H1 (cell line): Measurements from ENCODE around the gene NUDT3. TPM values are rescaled to one million over a fixed set of nuclear protein-coding genes. Genes with fewer than 3 reads are reported as not detected.

ENCODE experiments used
- CTCF ChIA-PET: fragments of 300-600 bp; sonication (Branson Sonifier 250); formaldehyde crosslinking; loops from one replicate; lab custom pipeline; 2021; ENCODE audit not compliant: partially characterized antibody; lab: Charles Lee
- POLR2A ChIA-PET: fragments of 300-600 bp; sonication (Branson Sonifier 250); formaldehyde crosslinking; loops from one replicate; lab custom pipeline; 2021; ENCODE audit warnings: inconsistent platforms; ENCODE audit not compliant: partially characterized antibody; lab: Charles Lee
- DNase-seq, 2 experiments: peaks; one replicate each; pipeline versions ENCODE4 v3.0.0 to v3.0.0-alpha.2; 2010 to 2022; ENCODE audit warnings: low spot score in 2 of 2, low read depth in 1 of 2, mixed read lengths in 1 of 2
- FAIRE-seq: peaks from 2 replicates; lab custom pipeline; 2011; peaks lifted over from hg19 to GRCh38; lab: Jason Lieb, UNC
- H2AFZ ChIP-seq: 2 replicates; pipeline ENCODE4 v1.8.1; 2012; ENCODE audit warnings: low read length, inconsistent platforms
- H2AK5ac ChIP-seq: 2 replicates; pipeline ENCODE4 v1.6.1; 2013; ENCODE audit warnings: low read depth, low read length
- H2BK120ac ChIP-seq: replicated peaks from 2 replicates; pipeline ENCODE3; 2013; ENCODE audit warnings: low read depth, low read length, inconsistent platforms
- H2BK12ac ChIP-seq: 2 replicates; pipeline ENCODE4 v1.6.1; 2013; ENCODE audit warnings: low read depth, low read length
- H2BK15ac ChIP-seq: 2 replicates; pipeline ENCODE4 v1.6.1; 2013; ENCODE audit warnings: low read length
- H2BK20ac ChIP-seq: 2 replicates; pipeline ENCODE4 v1.6.1; 2013; ENCODE audit warnings: low read length
- H2BK5ac ChIP-seq: 2 replicates; pipeline ENCODE4 v1.6.1; 2013; ENCODE audit warnings: low read depth, low read length
- H3K14ac ChIP-seq: 2 replicates; pipeline ENCODE4 v1.6.1; 2013; ENCODE audit warnings: inconsistent platforms; ENCODE audit not compliant: insufficient read length
- H3K18ac ChIP-seq: 2 replicates; pipeline ENCODE4 v1.6.1; 2013; ENCODE audit warnings: low read length; ENCODE audit errors: extremely low read depth
- H3K23ac ChIP-seq: 2 replicates; pipeline ENCODE4 v1.6.1; 2013; ENCODE audit warnings: inconsistent platforms; ENCODE audit not compliant: insufficient read length
- H3K23me2 ChIP-seq: 2 replicates; pipeline ENCODE4 v1.6.1; 2013; ENCODE audit warnings: low read depth, low read length
- H3K27ac ChIP-seq: 2 replicates; pipeline ENCODE4 v1.6.1; 2011; ENCODE audit warnings: low read depth, low read length, inconsistent platforms
- H3K27me3 ChIP-seq, 4 experiments: replicated peaks in 1 of 4; 1 replicate in 1 of 4; 2 replicates in 3 of 4; pipeline versions ENCODE4 v1.6.1 to v1.8.1; 2011 to 2013; ENCODE audit warnings: low read length in 3 of 4, mild to moderate bottlenecking in 3 of 4, inconsistent platforms in 2 of 4, mixed read lengths in 2 of 4, moderate library complexity in 1 of 4; ENCODE audit not compliant: control insufficient read depth in 3 of 4, insufficient read depth in 3 of 4; ENCODE audit errors: extremely low read depth in 1 of 4
- H3K36me3 ChIP-seq, 4 experiments: 2 replicates each; pipeline versions ENCODE4 v1.6.1 to v1.8.1; 2011 to 2013; ENCODE audit warnings: mild to moderate bottlenecking in 4 of 4, low read length in 3 of 4, moderate library complexity in 2 of 4, control low read depth in 1 of 4, inconsistent platforms in 1 of 4; ENCODE audit not compliant: insufficient read depth in 4 of 4, control insufficient read depth in 2 of 4
- H3K4ac ChIP-seq: replicated peaks from 2 replicates; pipeline ENCODE3; 2013; ENCODE audit warnings: low read length, low read depth, mixed read lengths, inconsistent platforms; ENCODE audit not compliant: insufficient read length
- H3K4me1 ChIP-seq, 4 experiments: replicated peaks in 1 of 4; 1 replicate in 1 of 4; 2 replicates in 3 of 4; pipeline versions ENCODE4 v1.6.1 to v1.8.1; 2011 to 2013; ENCODE audit warnings: low read length in 3 of 4, inconsistent platforms in 2 of 4, mixed read lengths in 1 of 4; ENCODE audit not compliant: insufficient read depth in 4 of 4, control insufficient read depth in 3 of 4
- H3K4me2 ChIP-seq, 2 experiments: 2 replicates each; pipeline versions ENCODE4 v1.6.1 to v1.8.1; 2011 to 2013; ENCODE audit warnings: low read depth in 2 of 2, low read length in 2 of 2, control low read depth in 1 of 2, inconsistent platforms in 1 of 2, mild to moderate bottlenecking in 1 of 2; ENCODE audit not compliant: insufficient read depth in 1 of 2
- H3K4me3 ChIP-seq, 4 experiments: fragments of 200-600, 300-600 bp in 1 of 4; sonication (generic), shearing (Covaris generic), sonication (Bioruptor Twin) in 1 of 4; 2 replicates each; pipeline versions ENCODE4 v1.5.1 to v1.8.1; 2011 to 2016; ENCODE audit warnings: low read length in 4 of 4, low read depth in 3 of 4, control low read depth in 2 of 4, inconsistent platforms in 2 of 4, mild to moderate bottlenecking in 2 of 4, mixed read lengths in 1 of 4, moderate library complexity in 1 of 4; ENCODE audit not compliant: insufficient read depth in 2 of 4; ENCODE audit errors: extremely low read depth in 1 of 4
- H3K56ac ChIP-seq: replicated peaks from 2 replicates; pipeline ENCODE3; 2013; ENCODE audit warnings: low read depth, mild to moderate bottlenecking, mixed read lengths, low read length, inconsistent platforms; ENCODE audit not compliant: insufficient read length
- H3K79me1 ChIP-seq: 2 replicates; pipeline ENCODE4 v1.6.1; 2013; ENCODE audit warnings: low read depth, low read length, control low read depth
- H3K79me2 ChIP-seq, 2 experiments: 2 replicates each; pipeline versions ENCODE4 v1.6.1 to v1.8.1; 2012 to 2013; ENCODE audit warnings: low read length in 2 of 2, mild to moderate bottlenecking in 2 of 2, inconsistent platforms in 1 of 2; ENCODE audit not compliant: insufficient read depth in 2 of 2, control insufficient read depth in 1 of 2
- H3K9ac ChIP-seq, 4 experiments: replicated peaks in 1 of 4; 1 replicate in 1 of 4; 2 replicates in 3 of 4; pipeline versions ENCODE4 v1.6.1 to v1.8.1; 2011 to 2013; ENCODE audit warnings: low read depth in 3 of 4, low read length in 3 of 4, control low read depth in 2 of 4, mild to moderate bottlenecking in 2 of 4, moderate library complexity in 2 of 4, inconsistent platforms in 1 of 4; ENCODE audit errors: extremely low read depth in 1 of 4
- H3K9me3 ChIP-seq, 2 experiments: 2 replicates each; pipeline versions ENCODE4 v1.6.1 to v1.8.1; 2012 to 2013; ENCODE audit warnings: mild to moderate bottlenecking in 2 of 2, moderate library complexity in 2 of 2, control low read depth in 1 of 2, inconsistent platforms in 1 of 2, low read depth in 1 of 2, low read length in 1 of 2, mixed read lengths in 1 of 2; ENCODE audit not compliant: insufficient read depth in 2 of 2
- H4K20me1 ChIP-seq, 2 experiments: replicated peaks in 1 of 2; 2 replicates each; pipeline versions ENCODE3 to v1.8.1; 2011 to 2013; ENCODE audit warnings: inconsistent platforms in 2 of 2, low read length in 2 of 2, mild to moderate bottlenecking in 1 of 2; ENCODE audit not compliant: insufficient read depth in 2 of 2, control insufficient read depth in 1 of 2
- H4K5ac ChIP-seq: 2 replicates; pipeline ENCODE4 v1.6.1; 2013; ENCODE audit warnings: low read length, low read depth, mixed read lengths, inconsistent platforms; ENCODE audit not compliant: insufficient read length
- H4K8ac ChIP-seq: 2 replicates; pipeline ENCODE4 v1.8.0; 2013; ENCODE audit warnings: mild to moderate bottlenecking, moderate library complexity, low read length, inconsistent platforms; ENCODE audit not compliant: insufficient read depth; ENCODE audit errors: extremely low read depth
- H4K91ac ChIP-seq: replicated peaks from 2 replicates; pipeline ENCODE3; 2013; ENCODE audit warnings: low read length, mixed read lengths, inconsistent platforms; ENCODE audit not compliant: insufficient read length
- CEBPB ChIP-seq: IDR thresholded peaks from 2 replicates; pipeline ENCODE4 v1.6.1; 2012; ENCODE audit warnings: low read depth, low read length
- CREB1 ChIP-seq: IDR thresholded peaks from 2 replicates; pipeline ENCODE4 v1.6.1; 2012; ENCODE audit warnings: inconsistent platforms
- CTBP2 ChIP-seq: IDR thresholded peaks from 2 replicates; pipeline ENCODE4 v1.7.0; 2011; ENCODE audit warnings: borderline replicate concordance, mild to moderate bottlenecking, moderate library complexity, mixed read lengths, low read length; ENCODE audit not compliant: insufficient read depth, insufficient read length
- ZNF274 ChIP-seq: IDR thresholded peaks from 2 replicates; pipeline ENCODE4 v1.7.0; 2012; ENCODE audit warnings: low read length, borderline replicate concordance; ENCODE audit errors: extremely low read depth
- WGBS, 2 experiments: shearing (Covaris generic) in 1 of 2; methylation state at CpG; one replicate each; pipeline versions ENCODE4 v1.1.6 to v1.1.7; 2013 to 2015; ENCODE audit warnings: low lambda C conversion rate in 2 of 2, mixed read lengths in 2 of 2, inconsistent platforms in 1 of 2, low coverage in 1 of 2, missing lambda C conversion rate in 1 of 2; ENCODE audit not compliant: insufficient replicate concordance in 2 of 2, insufficient coverage in 1 of 2, insufficient read length in 1 of 2; ENCODE audit errors: extremely low coverage in 1 of 2, missing lambda C conversion rate in 1 of 2; 5-methylcytosine and 5-hydroxymethylcytosine counted together
- polyA plus RNA-seq, 7 experiments: library from polyadenylated mRNA; depleted of rRNA in 3 of 7; stranded (reverse) in 5 of 7; unstranded in 2 of 7; fragments of >200 nt in 5 of 7; fragments of 200-250 nt in 2 of 7; gene quantifications; 1 replicate in 5 of 7; 2 replicates in 1 of 7; 4 replicates in 1 of 7; pipeline versions ENCODE4 v1.2.1 to v1.2.3, GENCODE V29; 2011 to 2013; ENCODE audit warnings: missing spikeins in 2 of 7, mixed read lengths in 2 of 7
- total RNA-seq: library from RNA; stranded (reverse); fragmentation: NEBNext Ultra II Directional; extraction: Animal tissue kit (Norgen Biotek cat#: 25700); gene quantifications from 2 replicates; pipeline ENCODE4 v1.2.1, GENCODE V29; 2021

The NUDT3 gene
- total and polyA plus RNA-seq, 2 of the 8 experiments (the other 6 are each of a cell fraction or from before 2014, with no cell fraction given) = 14.1 to 36.9 TPM

DNA sequence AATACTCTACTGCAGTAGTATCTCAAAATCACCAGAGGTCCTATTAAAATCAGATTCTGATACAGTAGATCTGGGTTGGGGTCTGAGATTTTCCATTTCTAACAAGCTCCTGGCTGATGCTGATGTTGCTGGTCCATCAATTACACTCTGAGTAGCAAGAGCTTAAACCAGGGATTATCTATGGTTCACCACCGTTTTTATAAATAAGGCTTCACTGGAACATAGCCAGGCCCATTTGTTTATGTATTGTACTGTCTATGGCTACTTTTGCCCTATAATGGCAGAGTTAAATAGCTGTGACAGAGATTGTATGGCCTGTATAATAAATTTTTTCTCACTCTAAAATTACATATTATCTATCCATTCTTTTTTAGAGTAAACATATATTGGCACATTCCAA is 53.0 kb downstream of the NUDT3 start:
- Histone ChIP-seq H4K8ac (no peak overlapping the region), H3K4me1 (no peaks in the 10 kb centered on the region), H3K79me1 (no peaks in the 10 kb centered on the region; the same call in 1 of the 2 replicates), H2BK20ac (no peak overlapping the region), H3K23ac (no peak overlapping the region), H3K4me2 (no peak overlapping the region), H3K56ac (no peak overlapping the region), H3K9ac (no peak overlapping the region), H3K18ac (no peak overlapping the region), H3K9me3 (no peaks in the 10 kb centered on the region), H3K27me3 (no peaks in the 10 kb centered on the region), H3K36me3 (peaks cover 0 to 4% (median 3%) of the 10 kb centered on the region in 4 experiments; a peak in 3 of 8 replicates), H3K27ac (no peak overlapping the region), H3K79me2 (peaks cover 3 to 23% of the 10 kb centered on the region in 2 experiments; a peak in 1 of 4 replicates), H3K4ac (no peak overlapping the region), H2AFZ (no peak overlapping the region), H2BK5ac (no peak overlapping the region), H3K14ac (no peak overlapping the region), H4K91ac (no peak overlapping the region), H2BK15ac (no peak overlapping the region), H2AK5ac (no peak overlapping the region), H4K5ac (no peak overlapping the region), H2BK120ac (no peak overlapping the region), H3K4me3 (no peak overlapping the region), H2BK12ac (no peak overlapping the region), H3K23me2 (no peaks in the 10 kb centered on the region), H4K20me1 (peaks cover 0 to 3% of the 10 kb centered on the region in 2 experiments)
- WGBS, 2 experiments = 92% methylated on average over 1 of the region's 1 CpG; no CpG with 5 or more reads in 1 of the 2 experiments
- POLR2A ChIA-PET = interaction anchor here (1.1 to 2.0 kb wide), 5 partner anchors 76 to 105 kb away, joined by 3 to 8 read pairs (median 5); partner anchors contain the start of gene SMIM29
- DNase-seq = no peak
- CTCF ChIA-PET = interaction anchor here (0.8 to 1.3 kb wide), 4 partner anchors 17 to 47 kb away, joined by 3 to 4 read pairs (median 4); no protein-coding TSS in a partner anchor
- FAIRE-seq = no peak
- TF ChIP-seq CEBPB (no peak), CREB1 (no peak), ZNF274 (no peak), CTBP2 (no peak)
